ENCODE measurements around the gene KRT8. TPM values are rescaled to one million over a fixed set of nuclear protein-coding genes. Genes with fewer than 3 reads are reported as not detected.

Gene KRT8
- total RNA-seq, 1 experiment from 2014 or later = 1,655 TPM

DNA sequence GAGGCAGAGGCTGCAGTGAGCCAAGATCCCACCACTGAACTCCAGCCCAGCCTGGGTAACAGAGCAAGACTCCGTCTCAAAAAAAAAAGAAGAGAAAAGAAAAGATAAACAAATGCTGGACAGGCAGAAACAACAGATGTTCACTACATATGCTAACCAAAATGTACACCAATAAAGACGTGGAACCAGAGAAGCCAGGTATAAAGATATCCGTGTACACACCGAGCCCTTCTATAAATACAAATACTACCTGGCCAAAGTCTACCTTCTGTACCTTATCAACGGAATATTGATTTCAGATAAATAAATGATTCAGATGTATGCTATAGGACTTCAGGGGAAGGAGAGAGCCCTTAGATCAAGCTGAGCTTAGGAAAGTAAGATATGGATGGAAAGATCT is 10.8 kb upstream of the KRT8 start:
- Histone ChIP-seq H3K4me2 (ENCODE audit: low read length) (no peak overlapping the region), H3K9ac (ENCODE audit: low read length) (no peak overlapping the region), H3K9me3 (ENCODE audit: control insufficient read depth in 1 of 2, insufficient read depth in 1 of 2, low read depth in 1 of 2, low read length in 2 of 2) (no peaks in the 10 kb centered on the region), H3K79me2 (ENCODE audit: insufficient read depth, low read length) (no peaks in the 10 kb centered on the region), H3K36me3 (ENCODE audit: control insufficient read depth in 1 of 2, insufficient read depth in 2 of 2, low read length in 2 of 2) (no peaks in the 10 kb centered on the region), H3K27ac (ENCODE audit: low read depth, low read length) (no peak overlapping the region), H4K20me1 (ENCODE audit: insufficient read depth) (no peaks in the 10 kb centered on the region), H3K9me2 (ENCODE audit: insufficient read depth) (no peaks in the 10 kb centered on the region), H2AFZ (ENCODE audit: low read depth, low read length, poor library complexity, severe bottlenecking) (no peak overlapping the region), H3K4me3 (replicated peaks in 1 of 2; ENCODE audit: low read depth in 1 of 2, low read length in 2 of 2) (no peak overlapping the region), H3K27me3 (ENCODE audit: insufficient read depth, low read length) (no peaks in the 10 kb centered on the region), H3K4me1 (ENCODE audit: control insufficient read depth in 1 of 2, insufficient read depth in 2 of 2, low read length in 2 of 2) (peaks cover 9 to 15% of the 10 kb centered on the region in 2 experiments; a peak in 3 of 4 replicates)
- BruUV-seq (replicated peaks) = no TSS peak
- ChIA-PET POLR2A (interaction anchor here (1.0 to 14.5 kb wide), 3 partner anchors 9 to 11 kb away, joined by 3 to 262 read pairs (median 5); partner anchors contain the start of gene KRT8), CTCF (interaction anchor here (1.5 kb wide), 1 partner anchor 11 kb away, joined by 5 read pairs; no protein-coding TSS in a partner anchor), RAD21 (ENCODE audit: low non-redundant PET in 1 of 2, low total read pairs in 2 of 2, uncharacterized antibody in 2 of 2, unreplicated experiment in 2 of 2) (no interaction called here)
- DNase-seq (ENCODE audit: low read depth, low spot score) (no peak), ATAC-seq (no peak)
- intact Hi-C loops (cut with micrococcal nuclease) = no loop called here
- TF ChIP-seq EGR1 (IDR thresholded peaks at IDR 0.05; ENCODE audit: low read depth) = no peak
- TF ChIP-seq YY1 (IDR thresholded peaks at IDR 0.05; ENCODE audit: extremely low read depth, insufficient replicate concordance, low read depth, low read length) = no peak
- no peak for TF ChIP-seq POLR2A (IDR thresholded peaks at IDR 0.05; ENCODE audit: borderline replicate concordance, extremely low read depth, insufficient read depth, insufficient read length)
- no peak for TF ChIP-seq CBX3 (IDR thresholded peaks at IDR 0.05; ENCODE audit: low read depth)
- no peak for TF ChIP-seq CEBPB (IDR thresholded peaks at IDR 0.05; ENCODE audit: low read depth)
- TF ChIP-seq POLR2AphosphoS5 (IDR thresholded peaks at IDR 0.05; ENCODE audit: low read depth, low read length) = no peak
- TF ChIP-seq FOSL1 (IDR thresholded peaks at IDR 0.05; ENCODE audit: low read depth) = no peak
- no peak for TF ChIP-seq TCF7L2 (IDR thresholded peaks at IDR 0.05; ENCODE audit: borderline replicate concordance, extremely low read depth, insufficient read depth, insufficient read length)
- no peak for TF ChIP-seq RAD21 (IDR thresholded peaks at IDR 0.05; ENCODE audit: low read depth)
- TF ChIP-seq, protein P1, sequence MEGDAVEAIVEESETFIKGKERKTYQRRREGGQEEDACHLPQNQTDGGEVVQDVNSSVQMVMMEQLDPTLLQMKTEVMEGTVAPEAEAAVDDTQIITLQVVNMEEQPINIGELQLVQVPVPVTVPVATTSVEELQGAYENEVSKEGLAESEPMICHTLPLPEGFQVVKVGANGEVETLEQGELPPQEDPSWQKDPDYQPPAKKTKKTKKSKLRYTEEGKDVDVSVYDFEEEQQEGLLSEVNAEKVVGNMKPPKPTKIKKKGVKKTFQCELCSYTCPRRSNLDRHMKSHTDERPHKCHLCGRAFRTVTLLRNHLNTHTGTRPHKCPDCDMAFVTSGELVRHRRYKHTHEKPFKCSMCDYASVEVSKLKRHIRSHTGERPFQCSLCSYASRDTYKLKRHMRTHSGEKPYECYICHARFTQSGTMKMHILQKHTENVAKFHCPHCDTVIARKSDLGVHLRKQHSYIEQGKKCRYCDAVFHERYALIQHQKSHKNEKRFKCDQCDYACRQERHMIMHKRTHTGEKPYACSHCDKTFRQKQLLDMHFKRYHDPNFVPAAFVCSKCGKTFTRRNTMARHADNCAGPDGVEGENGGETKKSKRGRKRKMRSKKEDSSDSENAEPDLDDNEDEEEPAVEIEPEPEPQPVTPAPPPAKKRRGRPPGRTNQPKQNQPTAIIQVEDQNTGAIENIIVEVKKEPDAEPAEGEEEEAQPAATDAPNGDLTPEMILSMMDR (IDR thresholded peaks at IDR 0.05 in 2 of 3, conservative IDR thresholded peaks at IDR 0.05 in 1 of 3; ENCODE audit: borderline replicate concordance in 1 of 3, insufficient read depth in 1 of 3, low read depth in 2 of 3, low read length in 2 of 3) = no peak
- TF ChIP-seq, protein P2, sequence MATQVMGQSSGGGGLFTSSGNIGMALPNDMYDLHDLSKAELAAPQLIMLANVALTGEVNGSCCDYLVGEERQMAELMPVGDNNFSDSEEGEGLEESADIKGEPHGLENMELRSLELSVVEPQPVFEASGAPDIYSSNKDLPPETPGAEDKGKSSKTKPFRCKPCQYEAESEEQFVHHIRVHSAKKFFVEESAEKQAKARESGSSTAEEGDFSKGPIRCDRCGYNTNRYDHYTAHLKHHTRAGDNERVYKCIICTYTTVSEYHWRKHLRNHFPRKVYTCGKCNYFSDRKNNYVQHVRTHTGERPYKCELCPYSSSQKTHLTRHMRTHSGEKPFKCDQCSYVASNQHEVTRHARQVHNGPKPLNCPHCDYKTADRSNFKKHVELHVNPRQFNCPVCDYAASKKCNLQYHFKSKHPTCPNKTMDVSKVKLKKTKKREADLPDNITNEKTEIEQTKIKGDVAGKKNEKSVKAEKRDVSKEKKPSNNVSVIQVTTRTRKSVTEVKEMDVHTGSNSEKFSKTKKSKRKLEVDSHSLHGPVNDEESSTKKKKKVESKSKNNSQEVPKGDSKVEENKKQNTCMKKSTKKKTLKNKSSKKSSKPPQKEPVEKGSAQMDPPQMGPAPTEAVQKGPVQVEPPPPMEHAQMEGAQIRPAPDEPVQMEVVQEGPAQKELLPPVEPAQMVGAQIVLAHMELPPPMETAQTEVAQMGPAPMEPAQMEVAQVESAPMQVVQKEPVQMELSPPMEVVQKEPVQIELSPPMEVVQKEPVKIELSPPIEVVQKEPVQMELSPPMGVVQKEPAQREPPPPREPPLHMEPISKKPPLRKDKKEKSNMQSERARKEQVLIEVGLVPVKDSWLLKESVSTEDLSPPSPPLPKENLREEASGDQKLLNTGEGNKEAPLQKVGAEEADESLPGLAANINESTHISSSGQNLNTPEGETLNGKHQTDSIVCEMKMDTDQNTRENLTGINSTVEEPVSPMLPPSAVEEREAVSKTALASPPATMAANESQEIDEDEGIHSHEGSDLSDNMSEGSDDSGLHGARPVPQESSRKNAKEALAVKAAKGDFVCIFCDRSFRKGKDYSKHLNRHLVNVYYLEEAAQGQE (IDR thresholded peaks at IDR 0.05; ENCODE audit: low read depth) = no peak
- TF ChIP-seq, protein P3, sequence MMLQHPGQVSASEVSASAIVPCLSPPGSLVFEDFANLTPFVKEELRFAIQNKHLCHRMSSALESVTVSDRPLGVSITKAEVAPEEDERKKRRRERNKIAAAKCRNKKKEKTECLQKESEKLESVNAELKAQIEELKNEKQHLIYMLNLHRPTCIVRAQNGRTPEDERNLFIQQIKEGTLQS (IDR thresholded peaks at IDR 0.05) = no peak
- TF ChIP-seq SP1 (IDR thresholded peaks at IDR 0.05; ENCODE audit: low read depth) = no peak
- TF ChIP-seq JUND (IDR thresholded peaks at IDR 0.05) = no peak
- TF ChIP-seq, protein P4, sequence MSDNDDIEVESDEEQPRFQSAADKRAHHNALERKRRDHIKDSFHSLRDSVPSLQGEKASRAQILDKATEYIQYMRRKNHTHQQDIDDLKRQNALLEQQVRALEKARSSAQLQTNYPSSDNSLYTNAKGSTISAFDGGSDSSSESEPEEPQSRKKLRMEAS (IDR thresholded peaks at IDR 0.05) = no peak
- no peak for TF ChIP-seq ZNF274 (IDR thresholded peaks at IDR 0.05; ENCODE audit: low read depth, low read length)
- no peak for TF ChIP-seq ELF1 (IDR thresholded peaks at IDR 0.05; ENCODE audit: borderline replicate concordance, low read depth)
- no peak for TF ChIP-seq EZH2phosphoT487 (IDR thresholded peaks at IDR 0.05; ENCODE audit: borderline replicate concordance)
- no peak for TF ChIP-seq ZFX (IDR thresholded peaks at IDR 0.05)
